ENCODE results near the gene ATP1A1.

Gene ATP1A1

DNA sequence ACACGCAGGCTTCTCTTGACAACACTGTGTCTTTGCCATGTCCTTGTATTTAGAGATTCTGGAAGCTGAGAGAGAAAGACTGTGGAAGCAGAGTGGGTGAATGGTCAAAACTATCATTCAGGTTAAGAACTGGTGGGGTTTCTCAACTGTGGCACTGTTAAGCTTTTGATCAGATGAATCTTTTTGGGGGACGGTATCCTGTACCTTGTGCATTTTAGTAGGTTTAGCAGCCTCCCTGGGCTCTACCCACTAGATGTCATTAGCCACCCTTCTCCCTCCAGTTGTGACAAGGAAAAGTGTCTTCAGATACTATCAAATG is 39.4 kb downstream of the ATP1A1 start:
- no peak for DNase-seq (ENCODE audit: low read depth in 4 of 4, low spot score in 1 of 4)

DNA sequence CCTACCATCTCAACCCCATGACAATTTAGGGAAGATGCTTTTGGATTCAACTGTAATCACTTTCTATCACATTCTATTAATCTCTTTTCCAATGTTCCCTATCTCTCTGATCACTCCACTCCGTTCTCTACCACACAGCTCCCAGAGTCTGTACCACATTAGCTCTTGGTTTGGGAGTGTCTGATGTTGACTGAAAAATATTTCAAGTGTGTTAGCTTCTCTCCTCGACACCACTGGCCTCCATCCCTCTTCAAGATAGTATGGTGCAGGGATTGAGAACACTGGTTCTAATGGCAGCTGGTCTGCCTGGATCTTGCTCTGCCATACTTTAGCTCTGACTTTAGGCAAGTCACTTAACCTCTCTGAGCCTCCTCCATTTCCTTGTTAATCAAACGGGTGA is 39.9 kb downstream of the ATP1A1 start:
- no peak for DNase-seq (ENCODE audit: low read depth in 4 of 4, low spot score in 1 of 4)

DNA sequence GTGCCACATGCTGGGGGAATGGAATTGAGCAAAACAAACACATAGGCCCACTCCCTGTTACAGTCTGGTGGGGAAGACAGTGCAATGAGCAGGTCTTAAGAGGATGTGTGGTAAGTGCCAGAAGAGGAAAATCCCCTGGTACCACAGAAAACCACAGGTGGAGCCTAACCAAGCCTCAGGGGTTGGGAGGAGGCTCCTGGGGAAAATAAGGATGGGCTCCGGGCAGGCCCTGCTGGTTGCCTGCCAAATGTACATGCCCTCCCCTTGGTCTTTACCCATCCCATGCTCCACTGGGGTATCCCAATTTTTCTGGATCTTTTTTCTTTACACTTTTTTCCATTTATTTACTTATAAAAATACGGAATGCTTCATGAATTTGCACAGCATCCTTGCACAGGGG is 40.4 kb downstream of the ATP1A1 start:
- DNase-seq (ENCODE audit: low read depth in 4 of 4, low spot score in 1 of 4), result no peak

DNA sequence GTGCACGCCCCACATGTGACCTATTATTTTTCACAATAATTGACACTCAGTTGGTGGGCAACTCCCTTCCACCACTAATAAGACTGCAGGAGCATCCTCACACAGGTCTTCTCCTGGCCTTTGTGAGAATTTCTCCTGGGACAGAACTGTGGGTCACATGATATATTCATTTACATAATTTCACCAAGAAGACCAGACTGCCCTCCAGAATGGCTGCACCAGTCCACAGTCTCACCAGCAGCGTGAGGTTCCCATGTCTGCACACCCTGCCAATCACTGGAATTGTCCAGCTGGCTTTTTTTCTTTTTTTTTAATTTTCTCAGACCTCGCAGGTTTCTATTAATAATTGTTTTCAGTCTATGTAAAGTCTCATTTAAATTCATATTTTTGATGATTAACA is 41.3 kb downstream of the ATP1A1 start:
- DNase-seq (ENCODE audit: low read depth in 4 of 4, low spot score in 1 of 4), result no peak

DNA sequence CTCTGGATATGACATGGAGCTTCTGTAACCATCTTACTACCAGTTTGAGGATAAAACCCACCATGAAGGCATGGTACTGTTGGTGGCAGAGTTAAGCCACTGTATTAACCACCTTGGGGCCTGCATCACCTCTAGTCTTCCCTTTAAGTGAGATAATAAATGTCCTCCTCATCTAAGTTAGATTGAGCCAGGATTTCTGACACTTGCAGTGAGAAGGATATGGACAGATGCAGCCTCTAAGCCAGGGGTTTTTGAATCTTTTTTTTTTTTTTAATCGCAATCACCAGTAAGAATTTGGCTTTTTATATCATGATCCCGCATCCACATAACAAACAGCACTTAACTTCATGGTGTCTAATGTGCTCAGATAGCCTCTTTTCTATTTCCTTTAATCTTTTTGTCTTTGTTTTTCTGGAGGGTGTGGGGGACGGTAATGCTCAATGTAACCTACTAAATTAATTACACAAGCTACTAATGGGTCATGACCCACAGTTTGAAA is 42.2 kb downstream of the ATP1A1 start:
- DNase-seq (ENCODE audit: low read depth in 4 of 4, low spot score in 1 of 4), result no peak

DNA sequence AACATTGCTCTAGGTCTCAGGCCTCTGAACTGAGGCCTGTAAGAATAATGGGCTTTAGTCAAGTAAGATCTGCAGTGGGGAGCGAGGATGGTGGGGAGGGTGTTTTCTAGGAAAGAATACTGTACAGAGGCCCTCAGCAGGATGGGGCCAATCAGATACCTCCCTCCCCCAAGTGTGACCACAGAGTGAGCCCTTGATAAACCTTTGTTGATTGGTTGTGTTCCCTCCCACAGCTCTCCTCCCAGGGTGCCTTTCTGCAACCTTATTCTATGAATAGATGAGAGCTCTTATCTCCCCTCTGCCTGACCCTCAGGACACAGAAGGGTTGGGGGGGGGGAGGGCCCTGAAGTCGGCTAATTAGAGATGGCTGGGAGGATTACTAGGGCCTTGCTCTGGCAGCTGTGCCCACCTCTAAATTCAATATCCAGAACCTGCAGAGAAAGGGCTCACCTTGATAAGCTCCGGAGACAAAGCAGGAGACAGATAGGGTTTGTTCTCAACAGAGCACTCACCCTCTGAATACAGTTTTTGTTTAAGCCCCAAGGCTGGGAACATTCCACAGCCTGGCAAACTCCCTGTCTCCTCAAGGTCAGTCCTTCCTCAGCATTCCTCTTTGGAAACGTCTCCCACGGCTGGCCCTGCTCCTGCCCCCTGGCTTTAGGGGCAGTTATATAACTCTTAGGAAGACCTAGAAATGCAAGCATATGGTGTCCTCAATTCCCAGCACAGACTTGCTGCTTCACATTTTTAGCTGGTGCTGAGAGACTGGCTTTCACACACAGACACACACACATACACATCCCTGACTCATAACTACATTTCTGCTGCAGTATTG is 42.9 kb downstream of the ATP1A1 start:
- DNase-seq (ENCODE audit: low read depth in 4 of 4, low spot score in 1 of 4), result no peak

DNA sequence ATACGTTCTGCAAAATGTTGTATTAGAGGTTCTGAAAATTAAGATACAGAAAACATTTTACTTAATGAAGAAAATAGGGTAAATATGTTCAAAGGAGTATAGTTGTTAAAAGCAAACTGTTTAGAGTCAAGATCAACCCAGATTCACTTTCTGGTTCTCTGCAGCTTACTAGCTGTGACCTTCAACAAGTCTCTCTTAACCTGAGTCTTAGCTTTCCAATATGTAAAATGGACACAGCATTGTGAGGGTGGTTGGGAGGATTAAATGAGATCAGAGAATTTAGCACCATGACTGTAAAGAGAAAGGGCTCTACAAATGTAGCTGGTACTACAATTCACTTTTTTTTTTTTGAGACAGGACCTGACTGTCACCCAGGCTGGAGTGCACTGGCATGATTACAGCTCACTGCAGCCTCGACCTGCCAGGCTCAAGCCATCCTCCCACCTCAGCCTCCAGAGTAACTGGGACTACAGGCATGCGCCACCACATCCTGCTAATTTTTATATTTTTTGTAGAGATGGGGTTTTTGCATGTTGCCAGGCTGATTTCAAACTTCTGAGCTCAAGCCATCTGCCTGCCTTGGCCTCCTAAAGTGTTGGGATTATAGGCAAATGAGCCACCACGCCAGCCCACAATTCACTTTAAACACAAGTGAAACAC is 43.9 kb downstream of the ATP1A1 start:
- no peak for DNase-seq (ENCODE audit: low read depth in 4 of 4, low spot score in 1 of 4)

DNA sequence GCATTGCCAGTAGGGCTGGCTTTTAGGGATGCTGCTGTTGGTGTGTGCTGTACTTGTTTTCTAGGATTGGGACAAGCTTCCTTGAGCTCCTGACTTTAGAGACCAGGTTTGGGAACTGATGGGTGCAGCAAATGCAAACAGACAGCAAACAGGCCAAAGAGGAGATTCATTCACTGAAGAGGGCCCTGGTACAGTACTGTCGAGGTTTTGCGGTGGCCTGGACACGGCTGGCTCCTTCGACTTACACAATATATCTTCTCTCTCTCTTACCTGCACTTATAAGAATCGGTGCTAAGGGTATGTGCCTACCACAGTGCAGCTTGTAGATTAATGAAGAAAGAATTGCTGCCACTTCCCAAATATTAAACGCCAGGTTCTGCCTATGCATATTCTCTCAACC is 44.6 kb downstream of the ATP1A1 start:
- no peak for DNase-seq (ENCODE audit: low read depth in 4 of 4, low spot score in 1 of 4)

DNA sequence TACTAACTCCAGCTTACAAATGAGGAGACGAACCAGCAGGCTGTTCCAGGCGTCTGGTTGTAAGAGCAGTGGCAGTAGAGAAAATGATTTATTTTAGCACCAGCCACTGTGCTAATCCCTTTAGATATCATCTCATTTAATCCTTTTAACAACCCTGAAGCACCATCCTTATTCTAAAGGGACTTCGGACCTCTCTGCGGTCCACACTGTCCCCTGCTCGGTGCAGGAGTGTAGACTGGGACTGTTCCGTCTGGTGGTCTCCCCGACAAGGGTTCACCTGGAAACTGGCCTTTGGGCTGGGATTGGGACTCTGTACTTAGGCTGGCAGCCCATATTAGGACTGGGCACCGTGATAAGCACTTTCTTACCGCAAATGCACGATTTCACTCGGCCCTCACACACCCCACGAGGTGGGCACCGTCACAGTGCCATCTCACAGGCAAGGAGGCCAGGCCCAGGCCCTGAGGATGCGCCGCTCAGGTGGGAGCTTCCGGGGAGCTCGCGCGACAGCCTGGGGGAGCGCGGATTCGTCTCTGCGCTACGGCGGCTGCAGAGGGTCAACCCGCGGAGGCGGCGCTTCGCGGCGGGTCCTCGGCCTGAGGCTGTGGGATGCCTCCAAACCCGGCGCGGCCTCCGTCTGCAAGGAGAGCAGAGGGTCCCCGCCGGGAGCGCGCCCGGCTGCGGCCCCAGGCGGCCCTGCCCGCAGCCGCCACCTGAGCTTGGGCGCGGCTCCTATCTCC is 45.2 kb downstream of the ATP1A1 start:
- peak; percentile 57 to 82 (median 74) for DNase-seq (ENCODE audit: low read depth in 4 of 4, low spot score in 1 of 4)

DNA sequence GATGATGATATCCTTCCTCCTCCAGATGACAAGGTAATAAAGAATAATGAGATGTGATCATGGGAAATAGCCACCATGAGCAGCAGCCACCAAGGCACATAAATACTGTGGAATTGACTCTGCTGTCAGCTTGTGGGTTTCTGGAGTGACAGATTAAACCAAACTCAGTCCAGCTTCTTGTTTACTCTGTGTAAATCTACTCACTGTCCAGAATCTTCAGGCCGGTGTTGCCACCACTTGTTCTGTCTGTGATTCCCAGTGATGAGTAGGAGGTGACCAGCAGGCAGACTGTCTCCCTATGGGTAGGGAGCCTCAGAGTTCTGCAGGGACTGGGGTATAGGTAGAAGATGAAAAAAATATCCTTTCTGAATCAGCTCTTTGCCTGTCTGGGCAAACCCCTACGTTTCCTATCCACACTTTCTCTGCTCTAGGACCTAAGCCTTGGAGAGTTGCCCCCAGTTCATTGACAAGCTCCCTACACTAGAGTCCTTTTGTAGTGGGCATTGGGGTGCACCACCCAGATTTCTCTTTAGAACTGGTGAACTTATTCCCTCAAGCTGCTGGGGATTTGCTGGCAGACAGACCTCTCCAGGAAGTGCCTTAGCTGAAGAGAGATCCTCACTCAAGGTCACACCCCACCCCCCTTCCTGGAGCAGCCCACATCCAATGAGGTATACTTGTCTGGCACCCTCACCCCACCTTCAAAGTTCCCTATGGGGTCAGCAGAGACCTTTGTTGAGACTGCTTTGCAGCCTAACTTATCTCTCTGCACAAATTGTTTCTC is 47.6 kb downstream of the ATP1A1 start:
- DNase-seq (ENCODE audit: low read depth in 4 of 4, low spot score in 1 of 4), result no peak

DNA sequence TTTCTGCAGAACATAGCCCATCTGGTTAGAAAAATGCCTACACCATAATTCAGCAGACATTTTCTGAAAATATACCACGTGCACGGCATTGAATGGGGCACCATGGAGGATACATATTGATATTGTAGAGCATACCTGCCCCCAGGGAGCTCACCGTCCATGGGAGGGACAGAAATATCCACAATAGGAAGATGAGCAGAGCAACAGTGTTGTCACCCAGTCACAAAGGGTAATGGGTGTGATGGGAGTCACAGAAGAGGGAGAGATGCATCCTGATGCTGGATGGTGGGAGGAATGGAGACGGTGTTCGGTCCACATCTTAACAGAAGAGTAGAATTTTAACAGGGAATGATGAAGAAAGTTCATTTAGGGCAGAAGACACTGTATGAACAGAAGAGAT is 51.4 kb downstream of the ATP1A1 start:
- DNase-seq (ENCODE audit: low read depth in 4 of 4, low spot score in 1 of 4), result no peak

DNA sequence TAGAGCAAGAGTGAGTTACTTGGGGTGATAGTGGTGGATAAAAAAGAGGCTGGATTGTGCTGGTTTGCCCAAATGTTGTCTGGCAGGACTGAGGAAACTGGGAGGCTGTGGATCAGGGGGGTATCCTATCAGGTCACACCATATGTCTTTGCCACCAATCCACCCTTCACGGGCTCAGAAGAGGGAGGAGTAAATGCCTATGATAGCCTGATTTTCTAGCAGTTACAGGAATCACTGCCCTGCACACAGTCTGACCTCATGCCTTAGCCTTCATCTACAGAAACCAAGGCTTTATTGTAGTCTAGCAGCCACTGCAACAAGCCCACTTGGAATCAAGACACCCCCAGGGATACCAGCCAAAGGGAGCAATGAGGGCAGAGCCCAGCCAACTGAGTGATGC is 51.8 kb downstream of the ATP1A1 start:
- no peak for DNase-seq (ENCODE audit: low read depth in 4 of 4, low spot score in 1 of 4)

DNA sequence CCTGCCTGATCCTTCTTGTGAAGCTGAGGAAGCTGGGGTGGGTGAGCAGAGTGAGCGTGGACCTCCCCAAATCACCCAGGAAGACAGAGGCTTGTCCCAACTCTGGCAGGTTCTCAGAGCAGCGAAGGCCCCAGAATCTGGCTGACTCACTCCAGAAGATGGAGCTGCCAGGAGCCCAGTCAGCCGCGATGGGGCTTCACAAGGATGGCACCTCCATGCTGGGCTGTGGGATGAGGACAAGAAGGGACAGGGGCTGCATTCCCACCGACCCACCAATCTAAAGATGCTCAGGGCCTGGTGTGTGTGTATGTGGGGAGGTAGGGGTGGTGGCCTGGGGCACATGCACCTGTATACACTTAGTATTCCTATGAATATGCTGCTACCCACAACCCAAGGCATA is 52.9 kb downstream of the ATP1A1 start:
- DNase-seq (ENCODE audit: low read depth in 4 of 4, low spot score in 1 of 4), result no peak

DNA sequence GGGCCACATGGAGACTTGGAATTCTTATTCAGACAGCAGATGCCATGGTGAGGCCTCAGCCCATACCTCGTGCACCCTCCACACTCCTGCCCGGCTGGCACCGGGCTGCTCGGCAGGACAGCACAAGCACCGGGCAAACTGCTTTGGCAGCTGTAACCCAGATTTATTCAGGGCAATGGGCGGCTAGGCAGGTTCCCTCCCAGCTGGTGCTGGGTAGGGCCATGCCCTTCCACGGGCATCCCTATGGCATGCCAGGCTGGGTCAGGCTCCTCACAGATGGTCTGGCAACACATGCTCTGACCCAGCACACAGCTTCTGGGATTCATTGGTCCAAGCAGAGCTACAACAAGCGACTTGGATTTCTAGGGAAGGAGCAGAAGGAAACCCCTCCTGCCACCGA is 53.4 kb downstream of the ATP1A1 start:
- DNase-seq (ENCODE audit: low read depth in 4 of 4, low spot score in 1 of 4), result no peak

DNA sequence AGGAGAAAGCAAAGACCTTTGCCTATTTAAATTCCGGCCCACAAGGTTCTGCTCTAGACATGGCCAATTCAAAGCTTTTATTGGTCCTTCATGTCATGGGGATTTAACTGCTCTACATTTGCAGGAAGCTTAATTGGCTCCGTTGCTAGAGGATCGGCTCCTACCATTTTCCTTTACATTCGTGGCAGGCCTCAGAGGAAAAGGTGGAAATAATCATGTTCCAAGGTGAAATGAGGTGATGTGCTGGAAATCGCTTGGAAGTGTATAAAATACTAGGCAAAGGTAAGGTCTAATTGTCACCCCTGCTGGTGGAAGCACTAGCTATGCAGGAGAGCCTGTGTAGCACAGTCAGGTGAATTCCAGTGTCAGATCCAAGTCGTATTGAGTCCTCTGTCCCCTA is 55.5 kb downstream of the ATP1A1 start:
- no peak for DNase-seq (ENCODE audit: low read depth in 4 of 4, low spot score in 1 of 4)

DNA sequence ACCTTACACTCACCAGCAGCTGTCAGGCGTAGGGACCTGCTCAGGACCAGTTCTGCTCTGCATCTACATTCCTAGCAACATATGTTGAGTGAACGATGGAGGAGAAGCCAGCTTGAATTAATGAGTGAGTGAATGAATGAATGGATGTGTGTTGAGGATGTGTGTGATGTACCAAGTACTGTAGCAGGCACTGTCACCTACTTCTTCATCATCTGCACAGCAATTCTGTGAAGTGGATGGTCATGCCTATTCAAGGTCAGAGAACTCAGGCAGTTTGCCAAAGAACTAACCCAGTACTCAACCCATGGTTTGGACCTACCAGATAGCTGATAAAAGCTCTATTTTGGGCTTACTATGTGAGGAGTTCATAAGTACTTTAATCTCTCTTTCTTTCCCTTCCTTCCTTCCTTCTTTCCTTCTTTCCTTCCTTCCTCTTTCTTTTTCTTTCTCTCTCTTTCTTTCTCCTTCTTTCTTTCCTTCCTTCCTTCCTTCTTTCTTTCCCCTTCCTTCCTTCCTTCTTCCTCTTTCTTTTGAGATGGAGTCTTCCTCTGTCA is 56.9 kb downstream of the ATP1A1 start:
- DNase-seq (ENCODE audit: low read depth in 4 of 4, low spot score in 1 of 4), result no peak

DNA sequence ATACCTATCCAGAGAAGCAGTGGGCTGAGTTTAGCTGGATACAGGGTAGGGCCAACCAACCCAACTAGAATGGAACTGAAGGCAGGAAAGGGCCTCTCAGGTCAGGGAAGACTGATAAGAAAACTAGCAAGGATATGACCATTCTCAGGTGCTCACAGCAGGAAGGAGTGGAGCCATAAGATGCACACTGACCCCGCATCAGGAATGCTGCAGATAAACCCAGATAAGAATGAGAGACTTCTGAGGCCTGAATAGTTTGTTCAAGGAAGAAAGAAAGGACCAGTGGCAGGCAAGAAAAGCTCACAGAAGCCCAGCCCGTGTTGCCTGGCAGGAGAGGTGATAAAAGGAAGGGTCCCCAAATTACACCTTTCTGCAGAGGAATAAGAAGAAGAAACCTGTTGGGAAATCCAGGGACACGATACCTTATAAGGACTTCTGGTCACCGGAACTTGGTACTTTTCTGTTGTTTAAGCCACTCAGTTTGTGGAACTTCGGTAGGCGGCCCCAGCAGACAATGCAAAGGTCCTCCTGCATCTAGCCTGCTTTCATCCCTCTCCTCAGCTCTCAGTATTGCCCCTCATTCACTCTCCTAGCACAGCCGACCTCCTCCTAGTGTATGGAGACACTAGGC is 58.9 kb downstream of the ATP1A1 start:
- DNase-seq (ENCODE audit: low read depth in 4 of 4, low spot score in 1 of 4), result no peak

DNA sequence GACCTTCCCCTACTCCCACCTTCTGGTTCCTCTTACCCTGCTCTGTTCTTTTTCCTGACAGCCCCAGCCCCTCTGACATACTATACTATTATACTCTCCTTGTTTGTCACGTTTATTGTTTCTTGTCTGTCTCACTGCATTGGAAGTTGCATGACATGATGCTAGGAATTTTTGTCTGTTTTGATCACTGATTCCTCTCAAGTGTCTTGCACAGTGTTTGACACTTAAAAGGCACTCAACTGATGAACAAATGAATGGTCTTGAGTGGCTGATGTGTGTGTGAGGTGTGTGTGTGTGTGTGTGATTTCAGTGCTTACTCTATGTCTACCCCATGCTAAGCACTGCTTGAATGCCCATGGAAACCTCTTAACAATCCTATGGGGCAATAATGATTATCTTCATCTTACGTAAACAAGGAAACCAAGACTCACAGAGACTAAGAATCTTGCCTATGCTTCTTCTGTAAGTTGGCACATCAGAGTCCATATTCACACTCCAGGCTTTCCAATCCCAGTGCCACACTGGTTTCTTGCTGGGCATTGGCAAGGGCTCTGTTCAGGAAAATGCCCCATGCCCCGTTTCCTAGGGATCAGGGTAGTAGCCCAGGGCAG is 59.7 kb downstream of the ATP1A1 start:
- DNase-seq (ENCODE audit: low read depth in 4 of 4, low spot score in 1 of 4), result no peak

DNA sequence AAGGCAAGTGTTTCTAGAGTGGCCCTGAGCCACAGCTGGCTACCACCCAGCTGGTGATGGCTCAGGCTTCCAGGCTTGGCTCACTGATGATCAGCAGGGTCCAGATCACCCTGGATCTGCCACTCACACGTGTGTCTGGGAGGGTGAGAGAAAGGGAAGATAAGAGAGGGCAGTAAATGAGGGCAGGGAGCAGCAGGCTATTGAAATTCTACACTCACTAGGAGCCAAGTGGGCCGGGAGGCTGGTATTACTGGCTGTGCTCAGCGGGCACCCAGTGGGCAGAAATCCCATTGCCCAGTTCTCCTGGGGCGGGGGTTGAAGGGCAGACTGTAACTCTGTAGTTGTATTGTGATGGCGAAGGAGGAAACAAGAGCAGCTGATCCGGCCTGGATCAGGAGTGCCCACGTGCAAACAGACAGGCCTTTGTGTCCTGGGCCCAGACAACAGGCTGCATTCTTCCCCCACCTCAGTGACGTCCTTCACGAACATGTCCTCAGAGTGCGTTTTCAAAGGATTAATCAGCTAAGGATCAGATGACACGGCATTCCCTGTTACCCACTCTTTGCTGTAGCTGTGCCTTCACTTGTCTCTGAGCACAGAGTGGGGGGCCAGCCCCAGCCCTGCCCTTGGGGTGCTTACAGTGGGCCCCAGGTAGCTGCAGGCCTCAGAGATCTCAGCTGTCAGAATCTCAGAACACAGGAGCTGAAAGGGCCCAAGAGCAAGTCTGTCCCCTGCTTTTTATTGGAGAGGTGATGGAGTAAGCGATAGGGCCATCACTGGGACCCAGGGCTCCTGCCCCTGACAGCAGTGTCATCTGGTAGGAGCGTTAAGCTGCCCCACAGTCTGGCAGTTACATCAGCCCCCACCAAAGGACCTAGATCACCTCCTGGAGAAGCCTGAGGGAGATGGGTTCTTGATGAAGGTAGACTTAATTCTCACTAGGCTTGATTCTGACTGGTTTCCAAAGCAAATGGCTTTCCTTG is 60.5 kb downstream of the ATP1A1 start:
- no peak for DNase-seq (ENCODE audit: low read depth in 4 of 4, low spot score in 1 of 4)

Measured in stimulated activated CD4-positive, alpha-beta T cell treated with anti-CD3 and anti-CD28 coated beads, Interleukin-1b, Interleukin-23, amount 100 ng/mL, for 24 hours (primary cell).